Subcutaneous adipose tissue (tissue), 4 donors: Measurements from ENCODE around the gene ACE. TPM values are rescaled to one million over a fixed set of nuclear protein-coding genes. Genes with fewer than 3 reads are reported as not detected.

Experiments
- CTCF ChIP-seq: fragments of 450-650 bp; IDR thresholded peaks from one replicate; pipeline ENCODE4 v1.5.1; 2016; ENCODE audit warnings: low read depth, mild to moderate bottlenecking, control low read depth, antibody characterized with exemption, moderate library complexity
- total RNA-seq, 4 donors: library from RNA; depleted of rRNA; stranded (reverse); fragments of >200 nt; gene quantifications; one replicate each; pipeline ENCODE4 v1.1.0, GENCODE V29; 2016

The ACE gene
- total RNA-seq, 4 donors from 2014 or later: 5.7 to 95.2 (median 16.8) TPM

GRCh38 chr17:63495491-63495890, 18.6 kb downstream of the ACE start:
- TF ChIP-seq CTCF: no peak

DNA sequence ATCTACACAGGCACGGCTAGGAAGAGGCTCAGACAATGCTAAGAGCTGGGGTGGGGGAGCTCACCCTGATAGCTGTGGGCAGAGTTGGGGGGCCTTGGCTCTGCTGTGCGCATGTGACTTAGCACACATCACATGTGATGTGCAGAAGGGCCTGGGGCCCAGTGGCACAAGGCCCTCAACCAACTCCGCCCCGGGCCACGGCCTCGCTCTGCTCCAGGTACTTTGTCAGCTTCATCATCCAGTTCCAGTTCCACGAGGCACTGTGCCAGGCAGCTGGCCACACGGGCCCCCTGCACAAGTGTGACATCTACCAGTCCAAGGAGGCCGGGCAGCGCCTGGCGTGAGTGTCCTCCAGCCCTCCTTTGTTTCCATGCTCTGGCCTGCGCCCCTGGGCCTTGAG, 19.3 kb downstream of the ACE start:
- no peak for TF ChIP-seq CTCF

GRCh38 chr17:63496663-63497400, 20.0 kb downstream of the ACE start:
- TF ChIP-seq CTCF: no peak

DNA sequence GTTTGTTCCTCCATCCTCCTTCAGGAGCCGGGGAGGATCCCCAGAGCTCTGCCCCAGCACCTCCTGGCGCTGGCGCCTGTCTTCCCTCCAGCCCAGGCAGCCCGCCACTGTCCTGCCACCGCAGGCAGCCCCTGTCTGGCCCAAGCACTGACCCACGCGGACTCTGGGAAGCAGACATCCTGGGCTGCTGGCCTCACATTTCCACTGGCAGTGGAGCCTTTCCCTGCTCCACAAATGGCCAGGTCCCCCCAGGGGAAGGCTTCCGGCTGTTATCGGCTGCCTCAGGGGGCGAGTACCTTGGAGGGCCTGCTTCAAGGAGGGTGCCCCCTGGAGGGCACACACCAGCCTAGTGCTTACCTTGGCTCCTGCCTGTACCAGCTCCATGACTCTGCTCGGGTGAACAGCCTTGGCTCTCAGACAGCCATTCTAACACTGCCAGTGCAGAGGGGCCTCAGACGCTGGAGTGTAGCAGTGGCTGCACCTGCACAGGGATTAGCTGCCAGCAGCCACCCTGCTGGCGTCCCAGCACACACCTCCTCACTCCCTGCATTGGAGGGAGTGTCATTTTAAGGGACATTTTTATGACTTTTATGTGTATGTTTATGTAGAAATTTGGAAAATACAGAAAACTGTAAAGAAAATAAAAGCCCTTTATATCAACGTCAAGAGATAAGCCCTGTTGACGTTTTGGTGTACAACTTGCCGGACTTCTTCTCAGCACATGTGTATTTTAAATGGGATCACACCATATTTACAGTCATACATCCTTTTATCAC, 21.0 kb downstream of the ACE start:
- no peak for TF ChIP-seq CTCF

GRCh38 chr17:63498626-63499195, 21.9 kb downstream of the ACE start:
- TF ChIP-seq CTCF: no peak

DNA sequence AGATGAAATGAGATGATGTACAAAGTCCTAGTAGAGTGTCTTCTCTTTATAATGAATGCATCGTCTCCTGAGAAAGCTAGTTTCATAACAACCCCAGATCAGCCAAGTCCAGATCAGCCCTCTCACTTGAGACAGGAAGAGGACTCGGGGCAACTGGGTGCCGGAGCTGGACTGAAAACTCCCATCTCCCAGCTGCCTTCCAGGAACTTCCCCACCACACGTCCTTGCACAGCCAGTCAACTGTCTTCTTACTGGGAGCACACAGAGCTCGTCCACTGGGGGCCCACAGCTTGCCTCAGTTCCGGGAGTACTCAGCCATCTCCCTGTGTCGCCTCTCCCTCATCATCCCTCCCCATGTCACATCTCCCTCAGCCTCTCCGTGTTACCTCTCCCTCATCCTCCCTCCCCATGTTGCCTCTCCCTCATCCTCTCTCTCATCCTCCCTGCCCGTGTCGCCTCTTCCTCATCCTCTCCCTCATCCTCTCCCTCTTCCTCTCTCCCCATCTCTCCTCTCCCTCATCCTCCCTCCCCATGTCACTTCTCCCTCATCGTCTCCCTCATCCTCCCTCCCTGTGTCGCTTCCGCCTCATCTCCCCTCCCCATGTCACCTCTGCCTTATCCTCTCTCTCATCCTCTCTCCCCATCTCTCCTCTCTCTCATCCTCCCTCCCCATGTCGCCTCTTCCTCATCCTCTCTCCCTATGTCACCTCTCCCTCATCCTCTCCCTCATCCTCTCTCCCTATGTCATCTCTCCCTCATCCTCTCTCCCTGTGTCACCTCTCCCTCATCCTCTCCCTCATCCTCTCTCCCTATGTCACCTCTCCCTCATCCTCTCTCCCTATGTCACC, 23.9 kb downstream of the ACE start:
- TF ChIP-seq CTCF: no peak

- no peak for TF ChIP-seq CTCF
Observed at GRCh38 chr17:63503341-63503705, 26.5 kb downstream of the ACE start.
